Measurements from ENCODE around the gene KLHL13.
"Not testable (repeated sequence)": the region's sequence is repeated elsewhere in the genome, so short reads cannot be mapped to it uniquely, and the experiment has no call there.

The KLHL13 gene

DNA sequence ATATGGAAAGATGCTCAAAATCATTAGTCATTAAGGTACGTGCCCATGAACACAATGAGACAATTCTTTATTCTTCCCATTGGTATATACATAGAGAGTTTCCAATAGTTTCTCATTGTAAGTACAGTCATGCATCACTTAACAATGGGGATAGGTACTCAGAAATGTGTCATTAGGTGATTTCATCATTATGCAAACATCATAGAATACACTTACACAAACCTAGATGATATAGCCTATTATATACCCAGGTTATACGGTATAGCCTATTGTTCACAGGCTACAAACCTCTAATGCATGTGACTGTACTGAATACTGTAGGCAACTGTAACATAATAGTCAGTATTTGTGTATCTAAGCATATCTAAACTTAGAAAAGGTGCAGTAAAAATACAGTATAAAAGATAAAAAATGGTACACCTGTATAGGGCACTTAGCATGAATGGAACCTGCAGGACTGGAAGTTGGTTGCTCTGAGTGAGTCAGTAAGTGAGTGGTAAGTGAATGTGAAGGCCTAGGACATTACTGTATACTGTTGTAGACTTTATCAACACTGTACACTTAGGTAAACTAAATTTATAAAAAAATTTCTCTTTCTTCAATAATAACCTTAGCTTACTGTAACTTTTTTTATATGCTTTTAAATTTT lies 49.6 kb downstream of the KLHL13 start:
- no peak for DNase-seq

GRCh38 chrX:118062817-118063615 lies 53.6 kb downstream of the KLHL13 start:
- DNase-seq, result no peak

- no peak for DNase-seq
Observed at GRCh38 chrX:118062048-118062789, 54.4 kb downstream of the KLHL13 start.

GRCh38 chrX:118058924-118059323 lies 57.7 kb downstream of the KLHL13 start:
- no peak for DNase-seq

- no peak for DNase-seq
Observed at GRCh38 chrX:118056870-118057269, 59.7 kb downstream of the KLHL13 start.

DNA sequence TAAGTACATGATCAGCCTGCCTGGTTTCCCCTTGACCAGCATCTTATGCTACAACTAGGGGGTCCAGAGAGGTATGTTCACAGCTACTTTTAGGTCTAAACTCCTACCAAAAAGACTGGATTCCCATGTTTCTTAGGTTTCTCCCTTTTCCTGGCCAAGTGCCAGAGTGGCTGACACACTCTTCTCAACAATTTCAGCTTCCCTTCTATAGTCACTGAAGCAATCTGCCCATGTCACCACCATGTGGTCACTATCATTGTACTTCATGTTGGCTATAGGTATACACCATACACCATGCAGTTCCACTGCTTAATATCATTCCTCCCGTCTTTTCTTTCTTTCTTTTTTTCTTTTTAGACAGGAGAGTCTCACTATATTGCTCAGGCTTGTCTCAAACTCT lies 66.9 kb downstream of the KLHL13 start:
- DNase-seq, result no peak

DNA sequence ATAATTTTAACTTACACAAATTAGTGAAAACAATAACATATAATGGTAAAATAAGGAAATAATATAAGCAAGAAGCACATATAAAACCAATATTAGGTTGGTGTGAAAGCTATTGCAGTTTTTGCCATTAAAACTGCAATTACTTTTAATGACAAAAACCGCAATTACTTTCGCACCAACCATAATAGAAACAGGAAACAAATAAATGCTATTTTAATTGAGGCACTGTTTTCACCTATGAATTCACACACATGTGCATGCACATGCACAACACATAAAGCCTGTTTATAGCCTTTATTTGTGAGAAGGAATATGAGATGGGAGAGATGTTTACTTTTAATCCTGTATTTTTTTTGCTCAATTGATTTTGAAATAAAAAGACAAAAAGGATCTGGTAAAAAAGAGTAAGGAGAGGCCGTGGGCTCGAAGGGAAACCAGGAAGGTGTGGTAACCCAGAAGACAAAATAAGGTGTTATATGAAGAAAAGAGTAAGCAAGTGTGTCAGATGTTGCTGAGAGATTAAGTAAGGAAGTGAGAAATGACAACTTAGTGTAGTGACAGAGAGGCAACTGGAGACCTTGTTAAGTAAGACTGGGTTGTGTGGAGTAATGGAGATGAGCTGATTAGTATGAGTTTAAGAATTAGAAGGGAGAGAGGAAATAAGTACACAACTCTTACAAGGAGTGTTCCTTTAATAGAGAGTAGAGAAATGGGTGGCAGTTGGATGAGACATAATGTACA lies 69.0 kb downstream of the KLHL13 start:
- DNase-seq, result no peak

DNA sequence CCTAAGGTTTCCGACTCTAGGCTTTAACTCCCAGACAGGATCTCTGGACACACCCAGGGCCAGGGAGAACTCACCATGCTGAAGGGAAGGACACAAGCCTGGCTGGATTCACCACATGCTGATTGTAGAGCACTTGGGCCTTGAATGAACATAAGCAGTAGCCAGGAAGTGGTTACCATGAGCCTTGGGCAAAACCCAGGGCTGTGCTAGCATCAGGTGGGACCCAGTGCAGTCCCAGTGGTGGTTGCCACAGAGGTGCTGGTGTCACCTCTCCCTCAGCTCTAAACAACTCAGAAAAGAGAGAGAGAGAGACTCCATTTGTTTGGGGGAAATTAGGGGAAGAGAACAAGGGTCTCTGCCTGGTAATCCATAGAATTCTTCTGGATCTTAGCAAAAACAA lies 77.0 kb downstream of the KLHL13 start:
- no peak for DNase-seq

DNA sequence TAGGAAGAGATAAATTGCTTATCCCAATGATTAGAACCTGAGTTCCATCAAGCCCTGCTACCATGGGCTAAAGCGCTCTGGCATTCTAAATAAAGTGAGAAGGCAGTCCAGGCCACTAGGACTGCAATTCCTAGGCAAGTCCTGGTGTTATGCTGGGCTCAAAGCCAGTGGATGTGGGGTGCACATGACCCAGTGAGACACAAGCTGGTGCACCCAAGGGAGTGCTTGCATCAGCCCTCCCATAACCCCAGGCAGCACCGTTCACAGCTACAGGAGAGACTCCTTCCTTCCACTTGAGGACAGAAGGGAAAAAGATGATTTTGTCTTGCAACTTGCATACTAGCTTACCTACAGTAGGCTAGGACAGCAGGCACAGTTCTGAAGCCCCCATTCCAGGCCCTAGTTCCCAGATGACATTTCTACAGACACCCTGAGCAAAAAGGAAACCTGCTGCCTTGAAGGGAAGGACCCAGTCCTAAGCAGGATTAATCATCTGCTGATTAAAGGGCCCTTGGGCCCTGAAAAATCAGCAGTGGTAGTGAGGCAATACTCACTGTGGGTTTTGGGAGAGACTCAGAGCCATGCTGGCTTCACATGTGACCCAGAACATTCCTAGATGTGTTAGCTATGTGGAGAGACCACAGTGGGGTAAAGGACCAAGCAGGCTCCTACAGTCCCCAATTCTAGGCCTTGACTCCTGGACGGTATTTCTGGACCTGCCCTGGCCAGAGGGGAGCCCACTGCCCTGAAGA lies 77.8 kb downstream of the KLHL13 start:
- DNase-seq, result no peak

- no peak for DNase-seq
Observed at GRCh38 chrX:118026631-118027030, 90.0 kb downstream of the KLHL13 start.

GRCh38 chrX:118025226-118025625 lies 91.4 kb downstream of the KLHL13 start:
- DNase-seq, result no peak

DNA sequence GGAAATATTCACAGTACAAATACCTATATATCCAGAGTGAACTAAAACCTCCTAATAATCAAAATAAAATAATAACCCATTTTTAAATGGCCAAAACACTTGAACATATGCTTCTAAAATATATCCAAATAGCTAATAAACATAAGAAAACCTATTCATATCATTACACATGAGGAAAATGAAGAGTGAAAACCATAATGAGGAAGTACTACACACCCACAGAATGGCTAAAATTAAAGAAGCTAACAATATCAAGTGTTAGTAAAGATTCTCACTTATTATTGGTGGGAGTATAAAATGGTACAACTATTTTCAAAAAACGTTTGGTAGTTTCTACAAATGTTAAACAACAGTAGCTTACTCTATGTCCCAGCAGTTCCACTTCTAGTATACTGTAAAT lies 92.1 kb downstream of the KLHL13 start:
- no peak for DNase-seq

DNA sequence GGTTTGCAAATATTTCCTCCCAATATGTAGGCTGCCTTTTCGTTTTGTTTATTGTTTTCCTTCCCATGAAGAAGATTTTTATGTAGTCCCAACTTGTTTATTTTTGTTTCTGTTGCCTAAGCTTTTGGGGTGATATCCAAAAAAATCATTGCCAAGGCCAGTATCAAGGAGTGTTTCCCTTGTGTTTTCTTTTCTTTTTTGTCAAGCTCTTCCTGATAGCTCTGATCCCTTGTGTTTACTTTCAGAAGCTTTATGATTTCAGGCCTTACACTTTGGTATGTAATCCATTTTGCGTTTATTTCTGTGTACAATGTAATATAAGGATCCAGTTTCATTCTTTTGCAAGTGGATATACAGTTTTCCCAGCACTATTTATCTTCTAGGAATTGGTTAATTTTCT lies 93.9 kb downstream of the KLHL13 start:
- DNase-seq, result no peak

DNA sequence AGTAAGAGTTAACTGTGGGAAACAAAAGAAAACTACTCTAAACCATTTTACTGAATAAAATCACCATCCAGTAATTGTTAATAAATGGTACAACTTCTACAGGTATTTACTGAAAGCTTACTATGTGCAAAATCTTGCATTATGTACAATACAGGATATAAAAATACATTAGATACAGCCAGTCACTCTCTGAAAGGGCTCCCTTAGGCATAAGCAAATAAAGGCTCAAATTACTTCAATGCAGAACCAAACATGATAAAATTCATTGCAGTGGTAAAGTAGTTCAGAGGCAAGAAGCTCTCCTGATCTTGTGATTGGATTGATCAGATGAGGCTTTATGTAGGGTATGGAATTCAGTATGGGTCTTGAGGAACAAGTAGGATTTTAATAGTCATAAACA lies 100.2 kb downstream of the KLHL13 start:
- no peak for DNase-seq

- not testable (repeated sequence) for DNase-seq
Observed at GRCh38 chrX:118002417-118002816, 114.2 kb downstream of the KLHL13 start.

GRCh38 chrX:118000518-118000917 lies 116.1 kb downstream of the KLHL13 start:
- no peak for DNase-seq

- DNase-seq, result no peak
Observed at GRCh38 chrX:117998171-117998570, 118.4 kb downstream of the KLHL13 start.

GRCh38 chrX:117996918-117997480 lies 119.6 kb downstream of the KLHL13 start:
- DNase-seq, result peak; percentile 4

GRCh38 chrX:117996408-117996807 lies 120.2 kb downstream of the KLHL13 start:
- DNase-seq, result no peak

DNA sequence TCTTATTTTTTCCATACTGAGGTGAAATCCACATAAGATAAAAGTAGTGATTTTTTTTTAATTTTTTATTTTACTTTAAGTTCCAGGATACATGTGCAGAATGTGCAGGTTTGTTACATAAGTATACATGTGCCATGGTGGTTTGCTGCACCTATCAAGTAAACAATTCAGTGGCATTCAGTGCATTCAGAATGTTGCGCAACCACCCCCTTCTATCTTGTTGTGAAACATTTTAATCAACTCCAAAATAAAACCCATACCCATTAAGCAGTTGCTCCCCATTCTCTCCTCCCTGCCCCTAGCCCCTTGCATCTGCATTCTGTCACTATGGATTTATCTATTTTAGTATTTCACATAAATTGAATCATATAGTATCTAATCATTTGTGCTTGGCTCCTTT lies 121.2 kb downstream of the KLHL13 start:
- DNase-seq, result no peak

GRCh38 chrX:117992192-117992723 lies 124.4 kb downstream of the KLHL13 start:
- no peak for DNase-seq

GRCh38 chrX:117990438-117990837 lies 126.2 kb downstream of the KLHL13 start:
- DNase-seq, result no peak
